GM12873 (cell line): ENCODE measurements around the gene RPN1.

Experiments used
- CTCF ChIP-seq: IDR thresholded peaks from 2 replicates; pipeline ENCODE4 v1.5.1; 2012; ENCODE audit warnings: low read depth, mild to moderate bottlenecking, moderate library complexity, low read length, control low read depth; ENCODE audit not compliant: insufficient read depth; ENCODE audit errors: missing control alignments

Gene RPN1

DNA sequence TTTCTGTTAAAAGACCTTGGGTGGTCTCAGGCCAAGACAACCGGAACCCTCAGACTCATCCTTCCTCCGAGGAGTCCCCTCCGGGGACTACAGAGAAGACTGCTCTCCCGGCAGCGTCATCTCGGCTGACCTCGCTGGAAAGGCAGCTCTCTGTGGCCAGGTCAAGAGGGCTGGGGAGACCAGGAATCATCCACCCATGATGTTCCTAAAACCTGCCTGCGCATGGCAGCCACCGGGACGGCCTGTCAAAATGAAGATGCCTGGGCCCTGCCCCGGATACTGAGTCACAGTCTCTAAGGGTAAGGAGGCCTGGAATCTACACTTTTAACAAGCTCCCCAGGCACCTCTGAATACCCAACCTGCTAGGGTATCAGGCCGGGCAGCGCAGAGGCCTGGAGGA is 78.6 kb downstream of the RPN1 start:
- no peak for TF ChIP-seq CTCF
